ENCODE data around the gene MYADML2.

The MYADML2 gene

GRCh38 chr17:81909966-81910839 is 36.8 kb downstream of the MYADML2 start:
- no peak for DNase-seq

- DNase-seq: no peak
Observed at GRCh38 chr17:81909231-81909630, 37.8 kb downstream of the MYADML2 start.

- no peak for DNase-seq
Observed at GRCh38 chr17:81908793-81909192, 38.2 kb downstream of the MYADML2 start.

GRCh38 chr17:81907219-81908145 is 39.6 kb downstream of the MYADML2 start:
- DNase-seq: no peak

GRCh38 chr17:81906476-81907218 is 40.4 kb downstream of the MYADML2 start:
- no peak for DNase-seq

- DNase-seq: no peak
Observed at GRCh38 chr17:81905993-81906392, 41.0 kb downstream of the MYADML2 start.

GRCh38 chr17:81905424-81905875 is 41.6 kb downstream of the MYADML2 start:
- DNase-seq: no peak

- no peak for DNase-seq
Observed at GRCh38 chr17:81904600-81905423, 42.2 kb downstream of the MYADML2 start.

- no peak for DNase-seq
Observed at GRCh38 chr17:81903896-81904599, 43.0 kb downstream of the MYADML2 start.

GRCh38 chr17:81903415-81903831 is 43.6 kb downstream of the MYADML2 start:
- no peak for DNase-seq

- DNase-seq: no peak
Observed at GRCh38 chr17:81902653-81903414, 44.2 kb downstream of the MYADML2 start.

- no peak for DNase-seq
Observed at GRCh38 chr17:81902023-81902652, 44.9 kb downstream of the MYADML2 start, which contains the start of gene NPB. Gene NPB (plus strand): TSS chr17:81902238. CDS start chr17:81902278, 40 bp downstream.

- no peak for DNase-seq
Observed at GRCh38 chr17:81901167-81902022, 45.6 kb downstream of the MYADML2 start.

- DNase-seq: no peak
Observed at GRCh38 chr17:81900181-81900820, 46.7 kb downstream of the MYADML2 start.

- DNase-seq: no peak
Observed at GRCh38 chr17:81899514-81900166, 47.4 kb downstream of the MYADML2 start.

- no peak for DNase-seq
Observed at GRCh38 chr17:81898885-81899284, 48.1 kb downstream of the MYADML2 start.

- no peak for DNase-seq
Observed at GRCh38 chr17:81898029-81898866, 48.8 kb downstream of the MYADML2 start.
